ENCODE measurements around the gene GABRB3. TPM values are rescaled to one million over a fixed set of nuclear protein-coding genes. Genes with fewer than 3 reads are reported as not detected.

The GABRB3 gene
- total RNA-seq, 4 donors from 2014 or later: 1.2 to 3.9 (median 2.1) TPM; not detected in 1

- no peak for TF ChIP-seq CTCF (IDR thresholded peaks at IDR 0.05)
- no peak for TF ChIP-seq EP300 (IDR thresholded peaks at IDR 0.05)
- no peak for TF ChIP-seq POLR2A (IDR thresholded peaks at IDR 0.05)
- no peak for DNase-seq (ENCODE audit: low spot score in 2 of 2)
- Histone ChIP-seq H3K9me3 (no peaks in the 10 kb centered on the region), H3K27me3 (no peaks in the 10 kb centered on the region), H3K27ac (no peak overlapping the region), H3K4me1 (no peaks in the 10 kb centered on the region), H3K4me3 (no peak overlapping the region), H3K36me3 (no peaks in the 10 kb centered on the region)
- WGBS, 2 donors: 88 to 96% methylated on average over 5 of the region's 5 CpGs
Observed at GRCh38 chr15:26713498-26713897, 59.4 kb downstream of the GABRB3 start.

GRCh38 chr15:26712335-26712734, 60.5 kb downstream of the GABRB3 start:
- H3K4me3 ChIP-seq: no peak overlapping the region
- no peaks in the 10 kb centered on the region for H3K4me1 ChIP-seq
- WGBS, 2 donors: 81 to 84% methylated on average over 5 of the region's 5 CpGs
- no peaks in the 10 kb centered on the region for H3K9me3 ChIP-seq
- no peak overlapping the region for H3K27ac ChIP-seq
- H3K36me3 ChIP-seq: no peaks in the 10 kb centered on the region
- no peak for DNase-seq (ENCODE audit: low spot score in 2 of 2)
- TF ChIP-seq EP300 (IDR thresholded peaks at IDR 0.05) (no peak), CTCF (IDR thresholded peaks at IDR 0.05) (no peak), POLR2A (IDR thresholded peaks at IDR 0.05) (no peak)
- H3K27me3 ChIP-seq: no peaks in the 10 kb centered on the region

- H3K4me3 ChIP-seq: no peak overlapping the region
- no peaks in the 10 kb centered on the region for H3K27me3 ChIP-seq
- H3K27ac ChIP-seq: no peak overlapping the region
- no peaks in the 10 kb centered on the region for H3K9me3 ChIP-seq
- DNase-seq (ENCODE audit: low spot score in 2 of 2): no peak
- 66 to 69% methylated on average over 10 of the region's 10 CpGs for WGBS, 2 donors
- H3K4me1 ChIP-seq: no peaks in the 10 kb centered on the region
- TF ChIP-seq EP300 (IDR thresholded peaks at IDR 0.05) (no peak), CTCF (IDR thresholded peaks at IDR 0.05) (no peak), POLR2A (IDR thresholded peaks at IDR 0.05) (no peak)
- no peaks in the 10 kb centered on the region for H3K36me3 ChIP-seq
Observed at GRCh38 chr15:26711445-26711844, 61.4 kb downstream of the GABRB3 start.

GRCh38 chr15:26702381-26702780, 70.5 kb downstream of the GABRB3 start:
- H3K36me3 ChIP-seq: no peaks in the 10 kb centered on the region
- no peak overlapping the region for H3K27ac ChIP-seq
- H3K27me3 ChIP-seq: no peaks in the 10 kb centered on the region
- H3K4me1 ChIP-seq: no peaks in the 10 kb centered on the region
- TF ChIP-seq CTCF (IDR thresholded peaks at IDR 0.05) (no peak), POLR2A (IDR thresholded peaks at IDR 0.05) (no peak), EP300 (IDR thresholded peaks at IDR 0.05) (no peak)
- H3K4me3 ChIP-seq: no peak overlapping the region
- peaks cover 0 to 12% (median 2%) of the 10 kb centered on the region in 4 donors for H3K9me3 ChIP-seq
- 69 to 79% methylated on average over 1 of the region's 1 CpG for WGBS, 2 donors
- DNase-seq (ENCODE audit: low spot score in 2 of 2): no peak

GRCh38 chr15:26698555-26698954, 74.3 kb downstream of the GABRB3 start:
- Histone ChIP-seq H3K27ac (no peak overlapping the region), H3K4me1 (no peaks in the 10 kb centered on the region), H3K36me3 (no peaks in the 10 kb centered on the region), H3K27me3 (no peaks in the 10 kb centered on the region), H3K4me3 (no peak overlapping the region), H3K9me3 (peaks cover 0 to 25% (median 2%) of the 10 kb centered on the region in 4 donors)
- TF ChIP-seq EP300 (IDR thresholded peaks at IDR 0.05) (no peak), CTCF (IDR thresholded peaks at IDR 0.05) (no peak), POLR2A (IDR thresholded peaks at IDR 0.05) (no peak)
- WGBS, 2 donors: 52 to 53% methylated on average over 5 of the region's 5 CpGs
- DNase-seq (ENCODE audit: low spot score in 2 of 2): no peak

All from tibial nerve (tissue), 4 donors.